Spleen (tissue), 7 donors: ENCODE measurements around the gene PIP4K2B.

Experiments
- CTCF ChIP-seq, 11 experiments: fragments of 200-600 bp in 7 of 11; fragments of 450-650 bp in 4 of 11; sonication (generic) in 4 of 11; IDR thresholded peaks in 8 of 11; conservative IDR thresholded peaks in 3 of 11; 1 replicate in 7 of 11; 2 replicates in 4 of 11; pipeline versions ENCODE4 v1.4.0 to v1.8.0; 2016 to 2021; ENCODE audit warnings: antibody characterized with exemption in 11 of 11, inconsistent platforms in 4 of 11, mild to moderate bottlenecking in 1 of 11
- POLR2AphosphoS5 ChIP-seq, 3 donors: sonication (generic); formaldehyde crosslinking; IDR thresholded peaks; one replicate each; pipeline ENCODE4 v1.5.1; 2017; ENCODE audit warnings: antibody characterized with exemption in 3 of 3
- donor health status: DM: no; HTN: no; CAD: no; lungs with moderate emphysema.
- donor health status: DM: no; HTN: no; CAD: no.
- donor health status: DM: no; HTN: no; CAD: no.

GRCh38 chr17:38773258-38773657 lies 26.1 kb downstream of the PIP4K2B start:
- TF ChIP-seq CTCF (IDR thresholded peaks at IDR 0.05 in 8 of 11, conservative IDR thresholded peaks at IDR 0.05 in 3 of 11), result no peak
- no peak for TF ChIP-seq POLR2AphosphoS5 (IDR thresholded peaks at IDR 0.05)
